GM18508 (cell line): ENCODE measurements around the gene GYPC.
"Not testable (repeated sequence)": the region's sequence is repeated elsewhere in the genome, so short reads cannot be mapped to it uniquely, and the experiment has no call there.

ENCODE experiments used
- ATAC-seq: cut with Tn5 transposase; IDR thresholded peaks from one replicate; pipeline ENCODE4 v1.9.1; 2021; ENCODE audit warnings: moderate number of reproducible peaks; ENCODE audit not compliant: insufficient read depth, unreplicated experiment

Gene GYPC

GRCh38 chr2:126692934-126693592 is 37.1 kb downstream of the GYPC start:
- ATAC-seq, result not testable (repeated sequence)

- ATAC-seq, result no peak
Observed at GRCh38 chr2:126696644-126697520, 40.9 kb downstream of the GYPC start.

DNA sequence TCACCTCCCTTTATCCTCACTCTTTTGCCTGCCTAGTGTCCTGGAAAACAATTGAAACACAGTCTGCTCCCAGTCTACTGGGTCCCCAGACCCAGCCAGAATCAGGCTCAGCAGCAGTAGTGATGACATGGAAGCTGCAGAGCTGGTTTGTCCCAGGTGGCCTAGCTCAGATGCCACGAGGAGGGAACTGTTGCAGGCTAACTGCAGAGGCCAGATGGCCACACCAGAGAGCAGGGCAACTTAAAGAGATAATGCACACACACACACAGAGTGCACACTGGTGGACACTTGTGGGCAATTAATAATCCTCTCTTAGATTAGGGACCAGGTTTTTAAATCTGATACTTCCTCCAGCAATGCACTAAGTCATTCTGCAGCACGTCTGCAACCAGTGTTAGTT is 42.4 kb downstream of the GYPC start:
- ATAC-seq, result no peak

GRCh38 chr2:126699018-126699417 is 43.1 kb downstream of the GYPC start:
- no peak for ATAC-seq

- ATAC-seq, result no peak
Observed at GRCh38 chr2:126699716-126700581, 44.0 kb downstream of the GYPC start.

DNA sequence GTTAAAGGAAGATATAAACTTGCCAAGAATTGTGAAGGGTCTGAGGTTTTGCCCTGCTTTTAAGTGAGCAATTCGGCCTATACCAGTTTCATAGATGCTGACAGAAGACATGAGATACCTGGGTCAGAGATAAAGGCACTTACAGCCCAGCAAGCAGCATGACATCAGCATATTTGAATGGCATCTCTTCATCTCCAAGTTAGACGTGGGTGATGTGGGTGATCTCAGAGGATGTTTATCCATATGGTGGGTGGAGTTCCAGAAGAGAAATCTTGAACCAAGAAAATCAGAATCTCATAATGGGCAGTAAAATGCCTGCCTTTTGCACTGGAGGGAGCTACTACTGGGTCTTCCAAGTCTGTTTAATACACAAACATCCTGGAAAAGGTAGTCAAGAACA is 44.7 kb downstream of the GYPC start:
- no peak for ATAC-seq

DNA sequence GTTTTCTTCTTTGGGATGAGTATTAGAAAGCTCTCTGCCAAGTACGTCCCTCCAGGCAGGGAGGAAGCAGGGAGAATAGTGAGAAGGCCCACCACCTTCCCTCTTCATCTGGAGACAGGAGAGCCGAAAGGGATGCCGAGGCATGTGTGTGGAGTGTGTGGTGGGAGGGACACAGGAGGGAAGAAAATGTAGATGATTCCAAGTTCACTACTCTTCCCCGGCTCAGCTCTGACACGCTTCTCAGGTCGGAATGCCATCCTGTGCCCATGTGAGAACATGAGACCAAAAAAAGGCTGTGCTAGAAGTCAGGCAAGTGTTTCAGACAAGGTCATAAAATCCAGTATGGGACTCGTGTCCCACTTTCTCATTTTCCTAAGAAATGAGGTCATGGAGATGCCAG is 47.4 kb downstream of the GYPC start:
- ATAC-seq, result no peak

DNA sequence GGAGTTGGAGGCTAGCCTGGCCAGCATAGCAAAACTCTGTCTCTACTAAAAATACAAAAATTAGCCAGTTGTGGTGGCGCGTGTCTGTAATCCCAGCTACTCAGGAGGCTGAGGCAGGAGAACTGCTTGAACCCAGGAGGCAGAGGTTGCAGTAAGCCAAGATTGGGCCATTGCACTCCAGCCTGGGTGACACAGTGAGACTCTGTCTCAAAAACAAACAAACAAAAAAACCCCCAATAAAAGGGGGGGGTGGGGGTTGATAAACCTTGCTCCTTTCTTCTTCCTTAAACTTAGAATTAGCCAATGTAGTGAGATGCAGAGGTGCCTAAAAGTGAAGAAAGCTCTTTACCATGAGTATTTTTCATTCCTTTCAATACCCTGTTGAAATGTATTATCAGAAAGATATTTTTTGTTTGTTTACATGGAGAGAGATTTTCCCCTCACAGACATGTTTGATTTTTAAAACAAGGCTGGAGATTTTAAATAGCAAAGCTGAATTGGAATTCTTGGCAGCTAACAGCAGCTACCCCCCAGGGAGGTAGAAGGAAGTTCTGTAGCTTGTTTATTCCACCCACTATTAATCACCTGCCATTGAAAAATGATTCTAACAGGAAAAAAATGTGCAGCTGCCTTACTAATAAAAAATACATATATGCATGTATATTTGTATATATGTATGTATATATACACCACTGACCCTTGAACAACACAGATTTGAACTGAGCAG is 48.6 kb downstream of the GYPC start:
- ATAC-seq, result no peak

DNA sequence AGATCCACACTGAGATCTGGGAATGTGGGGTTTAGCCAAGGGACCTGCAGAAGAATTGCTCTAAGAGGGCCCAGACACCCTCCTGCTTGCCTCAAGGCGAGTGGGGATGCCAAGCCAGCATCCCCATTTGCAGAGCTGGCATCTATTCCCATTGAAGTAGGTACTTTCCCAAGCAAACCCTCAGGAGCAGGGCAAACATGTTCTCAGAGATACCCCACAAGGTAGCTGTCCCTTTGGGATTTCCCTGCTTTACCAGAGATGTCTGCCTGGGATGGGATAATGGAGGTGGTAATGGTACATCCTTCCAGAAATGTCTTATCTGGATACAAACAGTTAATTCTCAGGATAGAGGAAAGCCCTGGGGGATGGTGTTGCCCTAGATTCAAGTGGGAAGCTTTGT is 51.2 kb downstream of the GYPC start:
- ATAC-seq, result no peak

DNA sequence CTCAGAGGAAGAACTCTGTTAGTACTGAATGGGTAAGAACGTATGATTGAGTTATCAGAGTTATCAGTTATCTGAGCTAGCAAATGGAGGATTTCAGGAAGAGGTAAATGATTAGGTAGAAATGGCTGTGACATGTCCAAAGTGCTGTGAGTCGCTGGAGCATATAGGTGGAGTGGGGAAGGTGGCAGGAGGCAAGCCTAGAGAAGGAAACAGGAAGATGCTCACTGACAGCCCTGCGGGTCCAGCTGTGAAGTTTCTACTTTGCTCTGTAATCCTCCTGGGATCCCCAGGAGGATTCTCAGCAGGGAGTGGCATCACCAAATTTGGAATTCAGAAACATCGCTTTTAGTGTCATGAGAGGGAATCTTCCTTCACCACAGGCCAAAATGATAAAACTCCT is 52.0 kb downstream of the GYPC start:
- ATAC-seq, result no peak

DNA sequence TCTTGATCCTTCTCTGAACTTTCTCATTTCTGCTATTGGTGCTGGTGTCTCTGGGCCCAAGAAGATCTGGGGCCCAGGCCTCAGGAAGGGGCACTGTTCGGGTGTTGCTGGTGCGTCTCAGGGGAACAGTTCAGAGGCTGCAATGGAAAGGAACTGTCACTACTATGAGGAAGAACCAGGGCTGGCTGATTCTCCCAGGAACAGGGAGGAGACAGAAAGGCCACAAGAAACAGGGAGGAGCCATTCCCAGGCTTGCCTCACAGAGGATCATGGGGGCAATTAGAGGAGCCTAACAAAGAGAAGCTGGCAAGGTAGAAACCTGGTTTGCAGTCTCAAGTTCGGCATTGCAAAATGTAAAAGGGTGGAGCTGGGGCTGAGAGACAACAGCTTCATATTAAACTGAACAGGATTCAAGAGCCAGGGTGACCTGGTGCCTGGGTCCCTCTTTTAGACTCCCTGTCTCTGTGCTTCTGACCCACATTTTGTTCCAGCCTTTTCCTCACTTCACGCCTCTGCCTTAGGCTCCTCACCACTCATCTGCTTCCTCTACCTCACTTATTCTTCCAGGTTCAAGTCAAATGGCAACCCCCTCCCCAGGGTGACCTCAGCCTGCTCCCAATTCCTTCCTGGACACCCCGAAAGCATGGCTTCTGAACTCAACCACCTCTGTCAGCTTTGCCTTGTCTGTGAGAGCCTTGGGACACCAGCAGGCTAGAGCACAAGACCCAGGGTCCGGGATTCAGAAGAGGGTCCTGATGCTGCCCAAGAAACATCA is 58.4 kb downstream of the GYPC start:
- ATAC-seq, result no peak

GRCh38 chr2:126715111-126715510 is 59.2 kb downstream of the GYPC start:
- no peak for ATAC-seq

GRCh38 chr2:126715576-126716406 is 59.8 kb downstream of the GYPC start:
- no peak for ATAC-seq

GRCh38 chr2:126717277-126717676 is 61.3 kb downstream of the GYPC start:
- not testable (repeated sequence) for ATAC-seq

- no peak for ATAC-seq
Observed at GRCh38 chr2:126717928-126718327, 62.0 kb downstream of the GYPC start.

- no peak for ATAC-seq
Observed at GRCh38 chr2:126719191-126719832, 63.4 kb downstream of the GYPC start.

DNA sequence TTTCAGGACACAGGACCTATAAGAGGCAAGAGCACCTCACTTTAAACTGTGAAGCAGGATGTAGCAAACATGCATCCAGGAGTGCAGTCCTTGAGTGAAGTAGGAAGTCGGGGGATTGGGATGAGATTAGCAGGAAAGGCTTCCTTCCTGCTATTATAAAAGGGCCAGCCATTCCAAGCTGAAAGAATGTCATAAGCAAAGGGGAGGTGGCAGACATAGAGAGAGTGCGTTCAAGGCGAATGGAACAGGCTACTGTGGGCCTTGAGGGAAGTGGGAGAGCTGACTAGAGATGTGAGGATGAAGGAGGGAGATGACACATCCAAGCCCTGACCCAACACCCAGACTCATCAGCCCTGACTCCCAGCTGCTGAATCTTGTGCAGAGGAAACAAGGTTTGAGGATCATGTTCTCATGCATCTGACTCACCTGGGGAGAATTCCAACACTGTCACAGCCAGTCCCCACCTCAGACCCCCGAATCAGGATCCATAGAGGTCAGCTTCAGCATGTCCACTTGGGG is 63.9 kb downstream of the GYPC start:
- ATAC-seq, result no peak

- no peak for ATAC-seq
Observed at GRCh38 chr2:126720638-126721037, 64.7 kb downstream of the GYPC start.
